Central memory CD8-positive, alpha-beta T cell (primary cell): Measurements from ENCODE around the gene INO80E.
"Not testable (repeated sequence)": the region's sequence is repeated elsewhere in the genome, so short reads cannot be mapped to it uniquely, and the experiment has no call there.

ENCODE experiments used
- ATAC-seq: fragments of 150-1000 bp; cut with Tn5 transposase; replicated peaks from 2 replicates; pipeline ENCODE4 v1.10.0; 2022; ENCODE audit warnings: mild to moderate bottlenecking, moderate FRiP score, moderate number of reproducible peaks; ENCODE audit not compliant: poor library complexity, severe bottlenecking; ENCODE audit errors: extremely low read depth
- DNase-seq, 2 donors: peaks; one replicate each; pipeline ENCODE4 v3.0.0; 2021; ENCODE audit warnings: low spot score in 2 of 2
- H3K27ac Mint-ChIP-seq: one replicate; pipeline ENCODE4 v1.8.0; 2022; ENCODE audit warnings: low read depth, mild to moderate bottlenecking, moderate library complexity, mixed read lengths
- H3K27me3 Mint-ChIP-seq: one replicate; pipeline ENCODE4 v1.8.0; 2022; ENCODE audit warnings: mixed read lengths
- H3K36me3 Mint-ChIP-seq: one replicate; pipeline ENCODE4 v1.8.0; 2022; ENCODE audit warnings: mild to moderate bottlenecking, moderate library complexity, mixed read lengths; ENCODE audit not compliant: insufficient read depth
- H3K4me1 Mint-ChIP-seq: one replicate; pipeline ENCODE4 v1.8.0; 2022; ENCODE audit warnings: mixed read lengths
- H3K4me3 Mint-ChIP-seq: one replicate; pipeline ENCODE4 v1.8.0; 2022; ENCODE audit warnings: mild to moderate bottlenecking, moderate library complexity, mixed read lengths
- H3K9me3 Mint-ChIP-seq: one replicate; pipeline ENCODE4 v1.8.0; 2022; ENCODE audit warnings: mixed read lengths

The INO80E gene, protein sequence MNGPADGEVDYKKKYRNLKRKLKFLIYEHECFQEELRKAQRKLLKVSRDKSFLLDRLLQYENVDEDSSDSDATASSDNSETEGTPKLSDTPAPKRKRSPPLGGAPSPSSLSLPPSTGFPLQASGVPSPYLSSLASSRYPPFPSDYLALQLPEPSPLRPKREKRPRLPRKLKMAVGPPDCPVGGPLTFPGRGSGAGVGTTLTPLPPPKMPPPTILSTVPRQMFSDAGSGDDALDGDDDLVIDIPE

DNA sequence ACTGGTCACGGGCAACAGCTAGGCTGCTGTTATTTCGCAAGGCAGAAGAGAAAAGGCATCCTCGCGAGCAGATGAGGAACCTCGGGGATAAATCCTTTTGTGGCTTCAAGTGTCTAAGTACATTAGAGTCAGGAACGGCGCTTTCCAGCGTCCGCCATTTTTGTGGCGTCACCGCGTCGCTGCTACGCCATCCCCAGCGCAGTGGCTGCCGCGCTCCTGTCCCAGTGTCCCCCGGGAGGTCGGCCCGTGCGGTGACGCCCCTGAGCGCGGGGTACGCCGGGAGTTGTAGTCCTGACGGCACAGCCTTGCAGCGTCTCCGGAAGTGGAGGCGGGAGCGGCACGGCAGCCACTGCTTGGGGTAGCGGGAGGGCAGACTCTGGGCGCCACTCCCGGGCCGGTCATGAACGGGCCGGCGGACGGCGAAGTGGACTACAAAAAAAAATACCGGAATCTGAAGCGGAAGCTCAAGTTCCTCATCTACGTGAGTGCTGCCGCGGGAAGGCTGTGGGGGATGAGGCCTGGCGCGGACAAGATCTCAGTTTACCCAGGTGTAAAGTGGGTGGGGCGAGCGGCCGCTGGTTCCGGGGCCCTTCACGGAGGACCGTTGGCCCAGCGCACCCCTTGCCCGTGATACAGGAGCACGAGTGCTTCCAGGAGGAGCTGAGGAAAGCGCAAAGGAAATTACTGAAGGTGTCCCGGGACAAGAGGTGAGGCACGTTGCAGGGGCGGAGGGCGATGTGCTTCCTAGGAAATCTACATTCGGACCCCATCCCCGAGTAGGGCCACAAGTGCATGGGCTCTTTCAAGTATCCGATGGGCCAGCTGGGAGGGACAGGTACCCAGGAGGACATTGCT lies at the start of gene INO80E:
INO80E (plus strand) TSS at position 331 of the 855 bp plus-strand sequence; CDS start at position 401, 70 bp downstream.
- Mint-ChIP-seq H3K27ac (peak within 1 kb of the TSS; percentile 96), H3K4me3 (peak within 1 kb of the TSS; percentile 99), H3K4me1 (peaks cover 40% of the 10 kb centered on the region), H3K9me3 (no peaks in the 10 kb centered on the region), H3K27me3 (no peaks in the 10 kb centered on the region), H3K36me3 (peaks cover 32% of the 10 kb centered on the region)
- ATAC-seq (peak; percentile 99), DNase-seq (peak; percentile 97 to 98)

DNA sequence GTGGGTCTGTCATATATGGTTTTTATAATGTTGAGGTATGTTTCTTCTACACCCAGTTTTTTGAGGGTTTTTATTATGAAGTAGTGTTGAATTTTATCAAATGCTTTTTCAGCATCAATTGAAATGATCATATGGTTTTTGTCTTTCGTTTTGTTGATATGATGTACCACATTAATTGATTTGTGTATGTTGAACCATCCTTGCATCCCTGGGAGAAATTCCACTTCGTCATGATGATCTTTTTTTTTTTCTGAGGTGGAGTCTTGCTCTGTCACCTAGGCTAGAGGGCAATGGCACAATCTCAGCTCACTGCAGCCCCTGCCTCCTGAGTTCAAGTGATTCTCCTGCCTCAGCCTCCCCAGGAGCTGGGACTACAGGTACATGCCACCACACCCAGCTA lies 48.1 kb upstream of the INO80E start:
- Mint-ChIP-seq H3K9me3 (no peaks in the 10 kb centered on the region), H3K4me3 (no peak overlapping the region), H3K27me3 (peaks cover 13% of the 10 kb centered on the region), H3K4me1 (no peaks in the 10 kb centered on the region), H3K27ac (no peak overlapping the region), H3K36me3 (no peaks in the 10 kb centered on the region)
- ATAC-seq (no peak), DNase-seq (no peak)

DNA sequence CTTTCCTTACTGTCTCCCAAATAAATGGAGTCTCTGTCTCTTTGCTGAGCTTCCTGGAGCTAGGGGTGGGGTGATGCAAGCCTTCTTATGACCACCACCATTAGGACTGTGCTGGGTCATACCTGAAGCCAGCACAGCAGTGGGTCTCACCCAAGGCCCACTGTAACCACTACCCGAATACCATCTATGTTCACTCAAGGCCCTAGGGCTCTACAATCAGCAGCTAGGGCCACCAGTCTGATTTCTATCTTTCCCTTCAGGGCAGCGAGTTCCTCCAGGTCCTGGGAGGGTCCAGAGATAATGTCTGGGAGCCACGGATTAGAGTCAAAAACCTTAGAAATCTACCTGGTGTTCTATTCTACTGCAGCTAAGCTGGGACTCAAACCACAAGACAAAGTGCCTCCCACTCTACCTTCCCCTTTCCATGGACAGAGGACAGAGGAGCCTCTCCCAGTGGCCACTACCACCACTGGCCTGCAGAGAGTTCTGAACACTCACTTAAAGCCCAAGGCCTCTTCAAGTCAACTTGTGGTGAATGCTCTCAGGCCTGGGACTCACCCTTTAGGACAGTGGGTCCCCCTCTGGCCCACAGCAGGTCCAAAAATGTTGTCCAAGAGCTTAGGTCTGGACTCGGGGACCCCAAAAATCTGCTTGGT lies 45.1 kb upstream of the INO80E start:
- Mint-ChIP-seq H3K9me3 (no peaks in the 10 kb centered on the region), H3K4me3 (no peak overlapping the region), H3K27me3 (peaks cover 13% of the 10 kb centered on the region), H3K27ac (no peak overlapping the region), H3K36me3 (no peaks in the 10 kb centered on the region), H3K4me1 (no peaks in the 10 kb centered on the region)
- DNase-seq (no peak), ATAC-seq (no peak)

DNA sequence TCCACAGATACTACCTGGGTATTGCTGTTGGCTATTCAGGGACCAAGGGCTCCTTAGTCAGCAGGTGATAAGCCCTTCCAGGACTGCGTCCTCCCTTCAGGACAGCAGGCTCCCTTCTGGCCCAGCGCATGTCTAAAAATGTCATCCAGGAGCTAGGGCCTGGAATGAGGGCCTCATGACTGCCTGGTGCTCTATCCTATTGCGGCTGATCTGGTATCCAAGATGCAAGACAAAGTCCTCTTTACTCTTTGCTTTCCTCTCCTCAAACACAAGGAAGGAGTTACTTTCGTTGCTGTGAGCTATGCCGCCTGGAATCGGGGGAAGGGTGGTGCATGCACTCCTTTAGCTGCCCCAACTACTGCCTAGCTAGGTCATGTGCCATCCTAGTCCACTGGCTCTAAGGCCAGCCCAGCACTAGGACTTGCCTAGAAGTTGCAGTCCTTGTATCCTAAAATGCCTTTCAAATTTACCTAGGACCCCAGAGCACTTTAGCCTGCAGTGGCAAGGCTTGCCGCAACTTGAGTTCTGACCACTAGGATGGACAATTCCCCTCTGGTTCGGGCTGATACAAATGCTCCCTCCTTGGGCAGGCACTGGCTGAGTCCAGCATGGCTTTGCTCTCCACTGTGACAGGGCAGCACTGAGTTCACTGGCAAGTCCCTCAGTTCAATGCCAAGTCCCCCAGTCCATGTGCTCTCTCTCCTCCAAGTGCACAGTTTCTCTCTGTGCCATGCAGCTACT lies 44.2 kb upstream of the INO80E start:
- Mint-ChIP-seq H3K9me3 (no peaks in the 10 kb centered on the region), H3K27ac (no peak overlapping the region), H3K4me1 (no peaks in the 10 kb centered on the region), H3K4me3 (no peak overlapping the region), H3K36me3 (no peaks in the 10 kb centered on the region), H3K27me3 (peaks cover 13% of the 10 kb centered on the region)
- no peak for ATAC-seq
- no peak for DNase-seq

DNA sequence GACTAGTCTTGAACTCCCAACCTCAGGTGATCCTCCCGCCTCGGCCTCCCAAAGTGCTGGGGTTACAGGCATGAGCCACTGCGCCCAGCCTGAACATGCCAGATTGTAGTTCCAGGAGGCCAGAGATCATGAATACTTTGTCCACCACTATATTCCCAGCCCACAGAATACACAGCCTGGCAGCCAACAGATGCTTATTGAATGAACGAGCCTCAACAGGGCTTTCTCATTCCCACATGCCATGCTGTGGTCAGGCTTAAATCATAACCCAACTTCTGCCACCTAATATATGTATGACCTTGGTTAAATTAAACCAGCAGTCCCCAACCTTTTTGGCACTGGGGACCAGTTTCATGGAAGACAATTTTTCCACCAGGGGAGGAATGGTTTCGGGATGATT lies 37.3 kb upstream of the INO80E start:
- Mint-ChIP-seq H3K4me3 (no peak overlapping the region), H3K36me3 (peaks cover 7% of the 10 kb centered on the region), H3K27me3 (no peaks in the 10 kb centered on the region), H3K27ac (no peak overlapping the region), H3K4me1 (peaks cover 16% of the 10 kb centered on the region), H3K9me3 (no peaks in the 10 kb centered on the region)
- DNase-seq: no peak
- no peak for ATAC-seq

DNA sequence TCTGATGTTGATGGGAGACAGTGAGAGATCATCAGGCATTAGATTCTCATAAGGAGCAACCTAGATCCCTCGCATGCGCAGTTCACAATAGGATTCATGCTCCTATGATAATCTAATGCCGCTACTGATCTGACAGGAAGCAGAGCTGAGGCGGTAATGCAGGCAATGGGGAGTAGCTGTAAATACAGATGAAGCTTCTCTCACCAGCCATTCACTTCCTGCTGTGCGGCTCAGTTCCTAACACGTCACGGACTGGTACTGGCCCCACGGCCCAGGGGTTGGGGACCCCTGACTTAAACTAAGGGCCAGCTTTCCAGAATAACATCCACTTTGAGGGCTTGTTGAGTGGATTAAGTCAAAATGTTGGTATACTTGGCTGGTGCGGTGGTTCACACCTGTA lies 36.7 kb upstream of the INO80E start:
- no peak for ATAC-seq
- H3K4me3 Mint-ChIP-seq: no peak overlapping the region
- H3K4me1 Mint-ChIP-seq: peaks cover 16% of the 10 kb centered on the region
- no peak for DNase-seq
- H3K9me3 Mint-ChIP-seq: no peaks in the 10 kb centered on the region
- H3K27me3 Mint-ChIP-seq: no peaks in the 10 kb centered on the region
- H3K27ac Mint-ChIP-seq: no peak overlapping the region
- peaks cover 9% of the 10 kb centered on the region for H3K36me3 Mint-ChIP-seq

DNA sequence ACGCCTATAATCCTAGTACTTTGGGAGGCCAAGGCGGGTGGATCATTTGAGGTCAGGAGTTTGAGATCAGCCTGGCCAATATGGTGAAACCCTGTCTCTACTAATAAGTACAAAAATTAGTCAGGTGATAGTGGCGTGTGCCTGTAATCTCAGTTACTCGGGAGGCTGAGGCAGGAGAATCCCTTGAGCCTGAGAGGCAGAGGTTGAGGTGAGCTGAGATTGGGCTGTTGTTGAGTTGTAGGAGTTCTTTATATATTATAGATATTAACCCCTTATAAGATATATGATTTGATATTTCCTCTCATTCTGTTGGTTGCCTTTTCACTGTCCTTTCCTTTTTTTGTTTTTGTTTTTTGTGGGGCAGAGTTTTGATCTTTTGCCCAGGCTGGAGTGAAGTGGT lies 36.2 kb upstream of the INO80E start:
- ATAC-seq, H3K36me3 Mint-ChIP-seq, H3K27ac Mint-ChIP-seq, H3K27me3 Mint-ChIP-seq, H3K9me3 Mint-ChIP-seq, H3K4me3 Mint-ChIP-seq, DNase-seq: not testable (repeated sequence)
- H3K4me1 Mint-ChIP-seq: peaks cover 16% of the 10 kb centered on the region

DNA sequence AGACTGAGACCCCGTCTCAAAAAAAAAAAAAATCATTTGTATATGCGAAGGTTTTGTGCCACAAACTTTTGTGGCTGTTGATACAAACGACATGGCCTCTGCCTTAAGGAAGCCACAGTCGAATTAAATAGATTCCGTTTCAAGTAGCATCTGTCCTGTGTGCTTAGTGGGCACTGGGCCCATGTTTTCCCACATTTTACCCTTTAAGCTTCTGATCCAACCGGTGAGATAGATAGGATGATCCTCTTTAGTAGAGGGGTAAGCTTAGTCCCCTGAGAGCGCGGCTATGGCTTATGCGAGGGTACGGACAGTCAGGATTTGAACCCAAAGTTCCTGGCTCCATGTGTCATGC lies 34.9 kb upstream of the INO80E start:
- Mint-ChIP-seq H3K4me1 (peaks cover 16% of the 10 kb centered on the region), H3K27me3 (no peaks in the 10 kb centered on the region), H3K9me3 (no peaks in the 10 kb centered on the region), H3K36me3 (peaks cover 9% of the 10 kb centered on the region), H3K27ac (peak overlapping the region; percentile 91), H3K4me3 (peak overlapping the region; percentile 89)
- no peak for DNase-seq
- ATAC-seq: no peak

DNA sequence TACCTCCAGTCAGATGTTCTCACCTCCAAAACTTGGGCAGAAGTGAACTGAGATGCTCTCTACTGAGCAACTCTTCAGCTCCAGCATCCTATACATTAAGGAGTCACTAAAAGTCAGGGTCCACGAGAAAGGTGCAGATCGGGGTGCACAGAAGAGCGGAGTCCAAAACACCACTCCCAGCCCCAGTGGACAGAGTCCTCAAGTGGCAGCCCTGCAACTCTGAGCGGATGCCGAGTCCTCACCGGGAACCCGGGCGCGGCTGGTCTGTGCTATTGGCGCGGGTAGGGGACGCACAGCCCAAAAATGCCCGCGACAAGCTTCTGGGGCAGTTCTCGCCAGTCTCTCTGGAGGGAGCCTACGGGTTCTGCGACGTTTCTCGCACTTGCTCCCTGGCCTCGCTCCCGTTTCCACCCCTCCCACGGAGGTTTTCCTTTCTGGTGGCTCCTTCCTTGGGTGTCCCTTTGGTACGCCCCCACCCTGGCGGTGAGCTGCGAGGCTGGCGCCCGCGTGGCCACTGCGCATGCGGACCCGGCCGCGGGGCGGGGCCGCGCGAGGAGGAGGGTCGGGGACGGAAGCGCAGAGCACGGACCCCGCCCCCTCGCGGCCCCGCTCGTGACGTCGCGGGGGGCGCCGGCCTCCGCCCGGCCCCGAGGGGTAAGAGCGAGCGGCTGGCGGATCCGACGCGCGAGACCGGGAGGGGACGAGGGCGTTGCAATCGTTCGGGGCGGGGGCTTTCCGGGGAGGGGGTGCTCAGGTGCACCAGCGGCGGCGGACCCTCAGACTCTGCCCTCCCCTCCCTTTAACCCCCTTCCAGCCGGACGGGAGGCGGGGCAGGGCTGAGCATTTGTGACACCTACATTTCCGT lies 34.3 kb upstream of the INO80E start, which contains the start of gene TMEM219:
TMEM219 (plus strand) TSS at position 601 of the 865 bp plus-strand sequence. CDS start 1,065 bp downstream, outside the sequence.
- H3K9me3 Mint-ChIP-seq: no peaks in the 10 kb centered on the region
- peak; percentile 90 for ATAC-seq
- no peaks in the 10 kb centered on the region for H3K27me3 Mint-ChIP-seq
- peaks cover 9% of the 10 kb centered on the region for H3K36me3 Mint-ChIP-seq
- peak within 1 kb of the TSS; percentile 91 for H3K27ac Mint-ChIP-seq
- peak within 1 kb of the TSS; percentile 89 for H3K4me3 Mint-ChIP-seq
- peaks cover 16% of the 10 kb centered on the region for H3K4me1 Mint-ChIP-seq
- peak; percentile 93 for DNase-seq

DNA sequence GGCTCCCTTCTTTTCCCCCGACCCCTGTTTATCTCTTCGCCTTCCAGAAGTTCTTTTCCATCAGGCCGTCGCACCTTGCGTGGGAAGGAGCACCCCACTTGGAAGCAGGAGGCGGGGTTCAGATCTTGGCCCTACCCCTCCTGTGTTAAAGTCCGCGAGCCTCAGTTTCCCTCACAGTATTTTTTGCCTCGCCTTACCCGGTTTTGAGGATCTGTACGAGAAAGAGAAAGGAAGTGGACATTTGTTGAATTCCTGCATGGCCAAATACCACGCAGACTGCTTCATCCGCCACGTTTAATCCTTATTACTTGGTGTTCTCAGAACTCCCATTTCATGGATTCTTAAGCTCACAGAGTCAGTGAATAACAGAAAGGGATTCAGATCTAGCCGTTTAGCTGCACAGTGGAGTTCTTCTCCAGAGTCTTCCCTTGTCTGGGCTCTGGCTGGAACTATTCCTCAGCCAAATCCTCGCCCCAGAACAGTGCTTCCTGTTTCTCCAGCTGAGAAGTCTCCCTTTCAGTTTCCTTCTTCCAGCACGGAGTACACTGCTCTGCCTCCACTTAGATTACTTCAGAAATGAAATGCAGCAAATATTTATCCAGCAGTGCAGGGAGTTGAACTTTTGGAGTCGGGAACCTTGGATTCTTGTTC lies 33.6 kb upstream of the INO80E start:
- no peaks in the 10 kb centered on the region for H3K27me3 Mint-ChIP-seq
- H3K36me3 Mint-ChIP-seq: peaks cover 9% of the 10 kb centered on the region

DNA sequence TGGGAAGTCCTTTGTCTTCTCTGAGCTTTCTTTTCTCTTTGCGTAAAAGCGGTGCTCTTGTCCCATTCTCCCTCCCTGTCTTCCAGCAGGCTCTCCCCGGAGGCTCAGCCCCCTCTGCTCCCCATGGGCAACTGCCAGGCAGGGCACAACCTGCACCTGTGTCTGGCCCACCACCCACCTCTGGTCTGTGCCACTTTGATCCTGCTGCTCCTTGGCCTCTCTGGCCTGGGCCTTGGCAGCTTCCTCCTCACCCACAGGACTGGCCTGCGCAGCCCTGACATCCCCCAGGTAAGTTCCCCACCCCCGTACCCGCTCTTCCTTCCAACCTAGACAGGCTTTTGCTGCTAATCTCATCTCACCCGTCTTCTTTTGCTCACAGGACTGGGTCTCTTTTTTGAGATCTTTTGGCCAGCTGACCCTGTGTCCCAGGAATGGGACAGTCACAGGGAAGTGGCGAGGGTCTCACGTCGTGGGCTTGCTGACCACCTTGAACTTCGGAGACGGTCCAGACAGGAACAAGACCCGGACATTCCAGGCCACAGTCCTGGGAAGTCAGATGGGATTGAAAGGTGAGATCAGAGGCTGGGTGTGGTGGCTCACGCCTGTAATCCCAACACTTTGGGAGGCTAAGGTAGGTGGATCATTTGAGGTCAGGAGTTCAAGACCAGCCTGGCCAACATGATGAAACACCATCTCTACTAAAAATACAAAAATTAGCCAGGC lies 32.9 kb upstream of the INO80E start:
- no peak for DNase-seq
- H3K4me3 Mint-ChIP-seq: peak overlapping the region; percentile 89
- H3K27ac Mint-ChIP-seq: peak overlapping the region; percentile 91
- H3K4me1 Mint-ChIP-seq: peaks cover 16% of the 10 kb centered on the region
- ATAC-seq: no peak
- no peaks in the 10 kb centered on the region for H3K27me3 Mint-ChIP-seq
- peaks cover 9% of the 10 kb centered on the region for H3K36me3 Mint-ChIP-seq
- no peaks in the 10 kb centered on the region for H3K9me3 Mint-ChIP-seq

More for the DNA sequence above, 33.6 kb upstream of the INO80E start:
- no peak for DNase-seq
- Mint-ChIP-seq H3K9me3 (no peaks in the 10 kb centered on the region), H3K27ac (peak overlapping the region; percentile 91), H3K4me3 (peak overlapping the region; percentile 89), H3K4me1 (peaks cover 16% of the 10 kb centered on the region)
- no peak for ATAC-seq
